ENCODE measurements around the gene MEF2A.
"Not testable (repeated sequence)": the region's sequence is repeated elsewhere in the genome, so short reads cannot be mapped to it uniquely, and the experiment has no call there.

MEF2A gene

GRCh38 chr15:99645543-99645935 is 79.8 kb downstream of the MEF2A start:
- no peak for DNase-seq

- no peak for DNase-seq
Measured at GRCh38 chr15:99645951-99646350, 80.2 kb downstream of the MEF2A start.

- DNase-seq = peak in 4 of 58 donors; percentile 1 to 24 (median 4)
Measured at GRCh38 chr15:99651023-99651807, 85.4 kb downstream of the MEF2A start.

GRCh38 chr15:99656205-99656604 is 90.4 kb downstream of the MEF2A start:
- DNase-seq = no peak

GRCh38 chr15:99657996-99658395 is 92.2 kb downstream of the MEF2A start:
- DNase-seq = no peak

- no peak for DNase-seq
Measured at GRCh38 chr15:99662903-99663302, 97.1 kb downstream of the MEF2A start.

- DNase-seq = not testable (repeated sequence)
Measured at GRCh38 chr15:99666073-99666472, 100.3 kb downstream of the MEF2A start.

- no peak for DNase-seq
Measured at GRCh38 chr15:99668533-99669182, 102.9 kb downstream of the MEF2A start.

- peak in 1 of 58 donors; percentile 16 for DNase-seq
Measured at GRCh38 chr15:99669250-99669649, 103.5 kb downstream of the MEF2A start.

- no peak for DNase-seq
Measured at GRCh38 chr15:99671926-99672635, 106.3 kb downstream of the MEF2A start.

GRCh38 chr15:99673111-99673510 is 107.3 kb downstream of the MEF2A start:
- DNase-seq = no peak

GRCh38 chr15:99674279-99674678 is 108.5 kb downstream of the MEF2A start:
- DNase-seq = no peak

- no peak for DNase-seq
Measured at GRCh38 chr15:99677540-99678134, 111.9 kb downstream of the MEF2A start.

GRCh38 chr15:99680276-99680675 is 114.5 kb downstream of the MEF2A start:
- DNase-seq = no peak

GRCh38 chr15:99681990-99682389 is 116.2 kb downstream of the MEF2A start:
- no peak for DNase-seq

- no peak for DNase-seq
Measured at GRCh38 chr15:99682455-99682854, 116.7 kb downstream of the MEF2A start.

GRCh38 chr15:99683000-99683670 is 117.4 kb downstream of the MEF2A start:
- no peak for DNase-seq

GRCh38 chr15:99686290-99686689 is 120.5 kb downstream of the MEF2A start:
- DNase-seq = no peak

- DNase-seq = no peak
Measured at GRCh38 chr15:99692825-99693224, 127.0 kb downstream of the MEF2A start.

- DNase-seq = no peak
Measured at GRCh38 chr15:99696096-99696495, 130.3 kb downstream of the MEF2A start.

GRCh38 chr15:99702895-99703602 is 137.3 kb downstream of the MEF2A start:
- DNase-seq = no peak
